Measurements from ENCODE around the gene GIMAP5. TPM values are rescaled to one million over a fixed set of nuclear protein-coding genes. Genes with fewer than 3 reads are reported as not detected.

Gene GIMAP5
- total and polyA plus RNA-seq, 9 of the 15 experiments (the other 6 are each of a cell fraction or from before 2014, with no cell fraction given), result 0.35 TPM; not detected in 8

GRCh38 chr7:150735596-150736358 lies 1.4 kb upstream of the GIMAP5 start:
- ATAC-seq, result no peak
- Histone ChIP-seq H3K27me3 (ENCODE audit: control insufficient read depth in 2 of 2, insufficient read depth in 2 of 2, low read length in 2 of 2) (peaks cover 0 to 27% of the 10 kb centered on the region in 2 experiments; a peak in 2 of 5 replicates), H3K36me3 (ENCODE audit: control insufficient read depth, insufficient read depth, low read length) (no peaks in the 10 kb centered on the region), H3K9ac (ENCODE audit: insufficient read depth in 1 of 2, low read depth in 2 of 2, low read length in 2 of 2) (no peak overlapping the region), H3K27ac (ENCODE audit: extremely low read depth, low read depth, low read length) (no peak overlapping the region), H3K4me3 (no peak overlapping the region), H2AFZ (ENCODE audit: low read depth, low read length) (no peak overlapping the region), H3K9me3 (replicated peaks; ENCODE audit: control insufficient read depth, insufficient read depth, low read depth, low read length) (no peaks in the 10 kb centered on the region), H3K79me2 (ENCODE audit: control insufficient read depth, insufficient read depth, low read length) (no peaks in the 10 kb centered on the region), H3K4me1 (replicated peaks in 1 of 2; ENCODE audit: control insufficient read depth in 2 of 2, insufficient read depth in 2 of 2, low read length in 2 of 2) (no peaks in the 10 kb centered on the region; a peak in 1 of 5 replicates), H4K20me1 (replicated peaks; ENCODE audit: control insufficient read depth, insufficient read depth, low read length) (no peaks in the 10 kb centered on the region), H3K9me1 (ENCODE audit: control insufficient read depth, insufficient read depth, low read length) (no peaks in the 10 kb centered on the region), H3K4me2 (ENCODE audit: insufficient read depth, low read length) (no peak overlapping the region)
- no peak for FAIRE-seq
- DNase-seq (ENCODE audit: extremely low read depth in 1 of 4, low spot score in 3 of 4), result no peak
- 0% methylated on average over 3 of the region's 3 CpGs for WGBS (ENCODE audit: insufficient coverage, low coverage, missing lambda C conversion rate)
- BruUV-seq (replicated peaks), result no TSS peak
- intact Hi-C loops (cut with micrococcal nuclease), result no loop called here
- TF ChIP-seq ZNF232 (CRISPR knock-in tag; IDR thresholded peaks at IDR 0.05) (no peak), BACH1 (tag; IDR thresholded peaks at IDR 0.05) (no peak), ZBED1 (IDR thresholded peaks at IDR 0.05) (no peak), ZNF277 (CRISPR knock-in tag; IDR thresholded peaks at IDR 0.05; ENCODE audit: borderline replicate concordance) (no peak), MTF1 (CRISPR knock-in tag; IDR thresholded peaks at IDR 0.05; ENCODE audit: borderline replicate concordance) (no peak), TFE3 (CRISPR knock-in tag; IDR thresholded peaks at IDR 0.05) (no peak), HDAC1 (IDR thresholded peaks at IDR 0.05) (no peak), E2F1 (CRISPR knock-in tag; IDR thresholded peaks at IDR 0.05) (no peak), ZKSCAN1 (IDR thresholded peaks at IDR 0.05; ENCODE audit: low read depth, low read length) (no peak), ZSCAN29 (IDR thresholded peaks at IDR 0.05) (no peak), ADNP (tag; IDR thresholded peaks at IDR 0.05) (no peak), ZNF146 (CRISPR knock-in tag; IDR thresholded peaks at IDR 0.05; ENCODE audit: unreplicated experiment) (no peak), GMEB1 (CRISPR knock-in tag; IDR thresholded peaks at IDR 0.05) (no peak), POLR2AphosphoS2 (IDR thresholded peaks at IDR 0.05; ENCODE audit: low read length) (no peak), MCM3 (IDR thresholded peaks at IDR 0.05) (no peak), KLF1 (tag; IDR thresholded peaks at IDR 0.05) (no peak), NFE2 (IDR thresholded peaks at IDR 0.05; ENCODE audit: low read depth) (no peak), ZNF174 (CRISPR knock-in tag; IDR thresholded peaks at IDR 0.05) (no peak)
- POLR2A ChIA-PET, result no interaction called here
- CTCF ChIA-PET (ENCODE audit: low intra/inter-chr PET ratio), result no interaction called here
- in situ Hi-C loops (cut with MboI), result no loop called here

All from K562 (cell line).